Measurements from ENCODE around the gene RO60. TPM values are rescaled to one million over a fixed set of nuclear protein-coding genes. Genes with fewer than 3 reads are reported as not detected.

The RO60 gene
- total and polyA plus RNA-seq, 2 of the 4 experiments (the other 2 are of a cell fraction): 10.9 to 161 TPM

DNA sequence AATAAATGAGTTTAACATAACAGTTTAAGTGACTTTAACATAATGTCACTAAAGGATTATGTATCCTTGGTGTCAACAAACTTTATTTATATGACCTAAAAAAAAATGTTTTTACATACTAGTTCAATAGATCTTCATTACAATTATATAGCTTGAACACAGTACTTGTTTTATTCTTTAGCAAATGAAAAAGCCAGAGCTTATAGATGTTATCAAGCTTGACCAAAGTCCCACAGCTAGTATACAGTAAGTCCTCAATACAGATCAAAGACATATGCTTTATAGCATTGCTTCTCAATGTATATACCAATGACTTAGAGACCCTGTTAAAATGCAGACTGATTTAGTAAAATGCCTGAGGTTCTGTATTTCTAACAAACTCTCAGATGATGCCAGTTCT is 42.6 kb upstream of the RO60 start:
- CTCF ChIA-PET: no interaction called here
- in situ Hi-C loops (cut with MboI; ENCODE audit: low sequenced_read_pairs): loop anchor here (5.0 kb wide), 1 partner anchor 544 kb away; no protein-coding TSS in a partner anchor

More for the DNA sequence above, 42.6 kb upstream of the RO60 start:
- TF ChIP-seq MXI1 (IDR thresholded peaks at IDR 0.05; ENCODE audit: borderline replicate concordance, low read depth, low read length) (no peak), CHD1 (IDR thresholded peaks at IDR 0.05; ENCODE audit: low read depth, low read length) (no peak), NFE2L2 (IDR thresholded peaks at IDR 0.05; ENCODE audit: low read depth, low read length) (no peak), RFX5 (IDR thresholded peaks at IDR 0.05; ENCODE audit: low read depth, low read length) (no peak), BHLHE40 (IDR thresholded peaks at IDR 0.05; ENCODE audit: low read depth, low read length) (no peak), SMC3 (IDR thresholded peaks at IDR 0.05; ENCODE audit: low read depth, low read length) (no peak), RCOR1 (IDR thresholded peaks at IDR 0.05; ENCODE audit: insufficient replicate concordance, low read length) (no peak), POLR2A (IDR thresholded peaks at IDR 0.05; ENCODE audit: low read depth, low read length) (no peak), FOS (IDR thresholded peaks at IDR 0.05; ENCODE audit: low read depth, low read length) (no peak)
- TF ChIP-seq, protein P1, sequence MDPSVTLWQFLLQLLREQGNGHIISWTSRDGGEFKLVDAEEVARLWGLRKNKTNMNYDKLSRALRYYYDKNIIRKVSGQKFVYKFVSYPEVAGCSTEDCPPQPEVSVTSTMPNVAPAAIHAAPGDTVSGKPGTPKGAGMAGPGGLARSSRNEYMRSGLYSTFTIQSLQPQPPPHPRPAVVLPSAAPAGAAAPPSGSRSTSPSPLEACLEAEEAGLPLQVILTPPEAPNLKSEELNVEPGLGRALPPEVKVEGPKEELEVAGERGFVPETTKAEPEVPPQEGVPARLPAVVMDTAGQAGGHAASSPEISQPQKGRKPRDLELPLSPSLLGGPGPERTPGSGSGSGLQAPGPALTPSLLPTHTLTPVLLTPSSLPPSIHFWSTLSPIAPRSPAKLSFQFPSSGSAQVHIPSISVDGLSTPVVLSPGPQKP (IDR thresholded peaks at IDR 0.05; ENCODE audit: borderline replicate concordance, low read depth, low read length): no peak
- TF ChIP-seq, protein P2, sequence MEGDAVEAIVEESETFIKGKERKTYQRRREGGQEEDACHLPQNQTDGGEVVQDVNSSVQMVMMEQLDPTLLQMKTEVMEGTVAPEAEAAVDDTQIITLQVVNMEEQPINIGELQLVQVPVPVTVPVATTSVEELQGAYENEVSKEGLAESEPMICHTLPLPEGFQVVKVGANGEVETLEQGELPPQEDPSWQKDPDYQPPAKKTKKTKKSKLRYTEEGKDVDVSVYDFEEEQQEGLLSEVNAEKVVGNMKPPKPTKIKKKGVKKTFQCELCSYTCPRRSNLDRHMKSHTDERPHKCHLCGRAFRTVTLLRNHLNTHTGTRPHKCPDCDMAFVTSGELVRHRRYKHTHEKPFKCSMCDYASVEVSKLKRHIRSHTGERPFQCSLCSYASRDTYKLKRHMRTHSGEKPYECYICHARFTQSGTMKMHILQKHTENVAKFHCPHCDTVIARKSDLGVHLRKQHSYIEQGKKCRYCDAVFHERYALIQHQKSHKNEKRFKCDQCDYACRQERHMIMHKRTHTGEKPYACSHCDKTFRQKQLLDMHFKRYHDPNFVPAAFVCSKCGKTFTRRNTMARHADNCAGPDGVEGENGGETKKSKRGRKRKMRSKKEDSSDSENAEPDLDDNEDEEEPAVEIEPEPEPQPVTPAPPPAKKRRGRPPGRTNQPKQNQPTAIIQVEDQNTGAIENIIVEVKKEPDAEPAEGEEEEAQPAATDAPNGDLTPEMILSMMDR (conservative IDR thresholded peaks at IDR 0.05; ENCODE audit: low read depth, low read length): no peak
- Histone ChIP-seq H3K9me1 (ENCODE audit: insufficient read depth, low read length) (no peaks in the 10 kb centered on the region), H3K18ac (ENCODE audit: low read depth, low read length) (no peak overlapping the region), H3K4me2 (ENCODE audit: low read depth, low read length) (no peak overlapping the region), H2AK9ac (replicated peaks; ENCODE audit: low read depth, low read length, poor library complexity) (no peak overlapping the region), H4K91ac (ENCODE audit: insufficient read depth, low read depth, low read length) (no peak overlapping the region), H3K4me1 (ENCODE audit: control insufficient read depth, insufficient read depth, low read length) (peaks cover 2% of the 10 kb centered on the region), H3K27ac (ENCODE audit: insufficient read depth, low read length) (no peak overlapping the region), H4K20me1 (ENCODE audit: insufficient read depth, low read length) (no peaks in the 10 kb centered on the region), H3K56ac (ENCODE audit: extremely low read depth, insufficient read depth, low read length) (no peak overlapping the region), H4K5ac (ENCODE audit: low read depth, low read length) (no peak overlapping the region), H3K27me3 (ENCODE audit: control insufficient read depth, insufficient read depth, low read length) (no peaks in the 10 kb centered on the region), H2AK5ac (ENCODE audit: low read depth, low read length) (no peak overlapping the region), H3K79me1 (ENCODE audit: low read depth in 1 of 2, low read length in 2 of 2) (no peaks in the 10 kb centered on the region), H3K4me3 (ENCODE audit: insufficient read depth, low read depth, low read length) (no peak overlapping the region), H2AFZ (replicated peaks; ENCODE audit: low read length, poor library complexity) (no peak overlapping the region), H2BK15ac (ENCODE audit: low read depth, low read length) (no peak overlapping the region), H3K23ac (ENCODE audit: low read depth, low read length) (no peak overlapping the region), H3K36me3 (ENCODE audit: control insufficient read depth, insufficient read depth, low read length) (no peaks in the 10 kb centered on the region), H3K9ac (ENCODE audit: low read depth, low read length) (no peak overlapping the region), H2BK5ac (ENCODE audit: low read depth, low read length, poor library complexity, severe bottlenecking) (no peak overlapping the region), H3K14ac (replicated peaks; ENCODE audit: low read depth, low read length) (no peak overlapping the region), H2BK20ac (ENCODE audit: low read depth, low read length) (no peak overlapping the region), H3K4ac (ENCODE audit: low read depth, low read length) (no peak overlapping the region), H4K8ac (ENCODE audit: low read depth in 2 of 2, low read length in 2 of 2) (no peak overlapping the region), H2BK120ac (ENCODE audit: low read depth, low read length) (no peak overlapping the region), H3K9me3 (ENCODE audit: control insufficient read depth, insufficient read depth, low read length) (no peaks in the 10 kb centered on the region)
- POLR2A ChIA-PET (ENCODE audit: unreplicated experiment): no interaction called here
- DNase-seq (no peak), ATAC-seq (ENCODE audit: low read depth) (no peak)
- intact Hi-C loops (cut with micrococcal nuclease) (loop anchor here (5.0 kb wide), 1 partner anchor 314 kb away; no protein-coding TSS in a partner anchor), dilution Hi-C loops (cut with HindIII; ENCODE audit: low sequenced_read_pairs, unreplicated experiment) (loop anchor here (25.0 kb wide), 2 partner anchors 204 to 529 kb away; partner anchors contain the start of gene RGS2)
- no TSS peak for BruUV-seq (replicated peaks)
